Measurements from ENCODE around the gene ARL6IP4.

ARL6IP4 gene

GRCh38 chr12:122978507-122978955 lies 1.9 kb upstream of the ARL6IP4 start:
- DNase-seq (ENCODE audit: low read depth, low spot score): no peak

- DNase-seq (ENCODE audit: low read depth, low spot score): no peak
These were observed 1.2 kb upstream of the ARL6IP4 start for GRCh38 chr12:122979001-122979907.

- no peak for DNase-seq (ENCODE audit: low read depth, low spot score)
These were observed 636 bp upstream of the ARL6IP4 start for GRCh38 chr12:122979908-122980182.

GRCh38 chr12:122981036-122981471 lies 573 bp downstream of the ARL6IP4 start:
- peak; percentile 48 for DNase-seq (ENCODE audit: low read depth, low spot score)

- no peak for DNase-seq (ENCODE audit: low read depth, low spot score)
These were observed 1.4 kb downstream of the ARL6IP4 start for GRCh38 chr12:122981587-122982476.

DNA sequence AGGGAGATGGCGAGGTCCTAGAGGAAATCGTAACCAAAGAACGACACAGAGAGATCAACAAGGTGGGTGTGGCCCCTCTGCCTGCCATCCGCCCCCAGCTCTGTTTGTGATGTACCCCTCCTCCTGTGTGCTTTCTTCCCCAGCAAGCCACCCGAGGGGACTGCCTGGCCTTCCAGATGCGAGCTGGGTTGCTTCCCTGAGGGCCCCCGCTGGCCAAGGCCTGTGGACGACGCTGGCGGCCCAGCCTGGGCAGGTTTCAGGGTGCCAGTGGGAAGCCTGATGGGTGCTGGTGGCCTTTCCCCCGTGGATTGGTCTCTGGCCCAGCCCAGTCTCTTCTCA lies 2.0 kb downstream of the ARL6IP4 start:
- no peak for DNase-seq (ENCODE audit: low read depth, low spot score)

DNA sequence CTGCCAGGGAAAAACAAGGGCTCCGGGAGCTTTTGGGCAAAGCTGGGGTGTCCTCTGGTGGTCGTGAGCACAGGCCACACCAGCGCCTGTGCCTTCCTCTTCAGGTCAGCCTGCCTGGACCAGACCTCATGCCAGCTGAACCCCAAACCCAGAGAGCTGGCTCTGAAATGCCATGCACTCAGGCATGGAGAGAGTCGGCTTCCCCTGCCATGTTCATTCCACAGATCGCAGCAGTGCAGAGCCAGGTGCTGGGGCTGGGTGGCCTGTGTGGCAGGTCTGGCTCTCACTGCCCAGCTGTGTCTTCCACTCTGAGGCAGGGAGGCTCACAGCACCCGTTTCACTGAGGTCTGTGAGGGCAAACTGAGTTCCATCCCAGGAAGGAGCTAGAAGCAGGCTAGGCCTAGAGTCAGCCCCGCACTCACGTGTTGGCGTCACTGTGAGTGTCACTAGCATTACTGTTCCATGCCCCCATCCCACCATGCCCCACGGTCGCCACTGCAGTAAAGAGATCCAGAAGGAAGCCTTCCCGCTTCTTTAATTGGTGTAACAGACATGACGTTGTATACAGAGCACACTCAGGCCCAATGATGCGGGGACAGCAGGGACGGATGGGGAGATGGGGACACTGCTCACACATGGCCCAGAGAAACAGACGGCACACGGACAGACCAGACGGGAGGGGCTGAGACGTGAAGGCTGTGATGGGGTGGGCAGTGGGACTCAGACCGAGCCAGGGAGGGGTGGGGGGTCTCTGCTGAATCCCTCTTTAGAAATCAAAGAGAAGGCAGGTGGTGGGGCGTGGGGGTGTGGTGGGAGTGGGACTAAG lies 2.7 kb downstream of the ARL6IP4 start:
- DNase-seq (ENCODE audit: low read depth, low spot score): no peak

GRCh38 chr12:122983789-122984515 lies 3.5 kb downstream of the ARL6IP4 start:
- no peak for DNase-seq (ENCODE audit: low read depth, low spot score)

DNA sequence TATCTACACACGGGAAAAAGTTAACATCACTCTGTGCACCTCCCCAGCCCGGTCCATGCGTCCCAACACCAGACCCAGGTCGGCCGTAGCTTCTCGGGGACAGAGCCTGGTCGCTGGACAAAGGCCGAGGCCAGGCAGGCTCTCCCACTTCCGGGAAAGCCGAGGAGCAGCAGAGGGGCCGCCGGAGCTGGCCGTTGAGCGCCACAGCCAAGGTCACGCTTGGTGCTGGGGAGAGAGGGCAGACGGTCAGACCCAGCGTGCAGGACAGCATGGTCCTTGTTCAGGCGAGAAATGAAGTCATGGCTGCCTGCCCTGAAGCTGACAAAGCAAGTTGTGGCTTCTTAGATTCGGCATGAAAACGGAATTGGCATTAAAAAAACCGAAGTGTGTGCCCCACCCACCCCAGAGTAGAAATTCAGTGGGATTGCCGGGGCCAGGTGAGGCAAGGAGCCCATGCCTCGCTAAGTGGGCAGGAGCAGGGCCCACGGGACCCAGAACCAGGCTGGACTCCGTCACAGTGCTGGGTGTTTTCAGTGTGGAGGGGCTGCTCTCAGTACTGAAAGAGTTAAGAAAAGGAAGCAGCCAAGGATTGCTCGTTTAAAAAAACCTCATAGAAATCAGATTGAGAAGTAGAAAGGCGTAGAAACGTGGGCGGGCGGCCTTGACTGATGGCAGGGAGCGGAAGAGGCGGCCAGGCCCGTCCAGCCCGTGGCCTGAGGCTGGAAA lies 4.3 kb downstream of the ARL6IP4 start:
- no peak for DNase-seq (ENCODE audit: low read depth, low spot score)

DNA sequence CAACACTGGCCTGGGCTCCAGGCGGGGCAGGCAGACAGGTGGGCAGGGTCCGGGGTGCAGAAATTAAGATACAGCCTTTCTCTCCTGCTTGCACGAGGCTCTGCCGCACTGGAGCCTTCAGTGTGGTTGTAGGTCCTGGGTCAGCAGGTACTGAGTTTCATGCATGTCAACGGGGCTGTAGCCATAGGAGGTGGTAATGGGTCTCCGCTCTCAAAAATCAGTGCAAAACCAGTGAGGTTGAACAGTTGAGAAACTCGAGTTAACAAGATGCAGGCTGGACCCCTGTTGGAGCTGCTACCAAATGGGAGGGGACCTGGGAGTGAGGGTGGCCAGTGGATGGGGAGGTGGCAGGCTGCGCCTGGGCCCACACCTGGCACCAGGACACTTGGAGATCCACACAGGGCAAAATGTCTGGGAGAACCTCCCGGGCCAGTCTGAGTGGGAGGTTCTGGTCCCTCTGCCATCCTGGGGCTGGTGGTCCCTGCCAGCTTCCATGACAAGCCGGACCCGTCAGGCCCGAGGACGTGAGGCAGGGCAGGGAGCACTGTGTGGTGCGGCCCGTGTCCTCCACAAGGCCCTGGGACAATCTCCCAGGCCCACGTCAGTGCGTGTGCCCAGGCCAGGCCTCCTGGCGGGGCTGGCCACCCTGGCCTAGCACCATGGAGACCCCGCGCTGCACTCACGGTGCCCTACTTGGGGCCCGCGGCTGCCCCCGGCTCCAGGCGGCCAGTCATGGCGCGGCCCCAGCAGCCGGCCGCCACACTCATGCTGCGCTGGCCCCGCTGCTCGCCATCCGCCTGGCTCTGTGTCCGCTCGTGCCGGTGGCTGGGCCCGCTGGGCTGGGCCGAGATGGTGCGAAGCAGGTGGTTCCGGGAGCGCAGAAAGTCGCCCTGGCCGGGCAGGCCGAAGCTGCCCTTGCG lies 5.1 kb downstream of the ARL6IP4 start:
- DNase-seq (ENCODE audit: low read depth, low spot score): no peak

- no peak for DNase-seq (ENCODE audit: low read depth, low spot score)
These were observed 5.9 kb downstream of the ARL6IP4 start for GRCh38 chr12:122986258-122986871.

GRCh38 chr12:122987086-122987951 lies 6.8 kb downstream of the ARL6IP4 start:
- DNase-seq (ENCODE audit: low read depth, low spot score): no peak

DNA sequence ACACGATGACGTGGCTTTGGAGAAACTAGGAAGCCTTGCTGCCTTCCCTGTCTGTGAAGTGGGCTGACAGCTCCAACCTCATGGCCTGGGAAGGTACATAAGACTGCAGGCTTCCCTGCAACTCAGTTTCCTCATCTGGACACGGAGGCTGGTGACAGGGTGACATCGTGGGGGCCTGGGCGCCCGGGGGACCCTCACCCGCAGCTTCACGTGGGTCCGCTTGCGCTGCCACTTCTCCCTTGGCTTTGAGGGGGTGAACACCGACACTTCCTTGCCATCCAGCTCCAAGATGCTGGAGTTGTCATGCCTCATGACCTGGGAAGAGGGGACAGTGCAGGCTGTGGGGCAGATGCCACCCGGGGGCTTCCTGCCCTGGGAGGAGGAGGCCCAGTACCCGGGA lies 7.6 kb downstream of the ARL6IP4 start:
- no peak for DNase-seq (ENCODE audit: low read depth, low spot score)

DNA sequence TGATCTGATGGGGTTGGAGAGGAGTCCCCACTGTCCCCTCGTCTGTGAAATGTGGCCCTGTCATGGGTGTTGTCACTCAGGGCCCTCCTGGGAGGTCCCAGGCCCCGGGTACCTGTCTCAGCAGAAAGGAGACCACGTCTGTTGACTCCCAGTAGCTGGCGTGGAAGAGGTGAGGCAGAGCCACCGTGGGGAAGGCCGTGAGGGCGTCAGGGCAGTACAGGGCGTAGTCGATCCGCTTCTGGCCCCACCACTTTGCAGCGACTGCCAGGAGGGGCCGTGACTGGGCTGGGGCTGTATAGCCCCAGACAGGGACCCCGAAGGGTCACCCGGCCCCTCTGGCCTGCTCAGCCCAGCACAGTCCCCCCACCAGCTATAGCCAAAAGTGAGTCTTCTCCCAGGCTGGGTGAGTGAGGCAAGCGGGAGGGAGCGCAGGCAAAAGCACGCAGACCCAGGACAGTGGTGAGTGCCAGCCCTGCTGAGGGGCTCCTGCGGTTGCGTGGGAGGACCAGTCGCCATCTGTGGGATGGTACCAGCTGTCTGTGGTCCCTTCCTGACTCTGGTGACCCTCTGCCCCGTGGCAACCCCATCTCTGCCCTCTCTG lies 8.2 kb downstream of the ARL6IP4 start:
- DNase-seq (ENCODE audit: low read depth, low spot score): no peak

DNA sequence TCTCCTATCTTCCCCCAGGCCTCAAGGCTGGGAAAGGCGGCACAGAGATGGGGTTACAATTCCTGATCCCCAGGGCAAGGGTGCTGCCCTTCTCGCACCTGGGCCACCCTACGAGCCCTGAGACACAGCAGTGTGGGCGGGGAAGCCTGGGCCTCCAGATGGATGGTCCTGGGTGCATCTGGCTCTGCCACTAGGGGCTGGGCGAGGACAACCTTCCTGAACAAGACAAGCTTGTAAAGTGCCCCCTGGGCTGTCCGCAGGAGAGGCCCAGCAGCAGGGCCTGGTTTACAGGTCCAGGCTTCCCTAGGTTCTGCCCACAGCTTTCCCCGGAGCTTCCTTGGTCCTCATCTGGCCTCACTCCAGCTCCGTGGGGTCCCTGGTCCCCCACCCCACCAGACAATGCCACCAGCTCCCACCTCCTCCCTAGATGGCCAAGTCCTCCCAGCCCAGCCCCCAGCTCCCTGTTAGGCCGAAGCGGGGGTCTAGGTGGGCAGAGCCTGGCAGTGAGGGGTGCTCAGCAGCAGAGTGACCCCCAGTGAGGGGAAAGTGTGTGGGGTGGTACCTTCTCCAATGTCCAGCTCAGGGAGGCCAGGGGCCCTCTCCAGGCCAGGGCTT lies 8.9 kb downstream of the ARL6IP4 start:
- no peak for DNase-seq (ENCODE audit: low read depth, low spot score)

- DNase-seq (ENCODE audit: low read depth, low spot score): no peak
These were observed 9.5 kb downstream of the ARL6IP4 start for GRCh38 chr12:122989874-122990419.

DNA sequence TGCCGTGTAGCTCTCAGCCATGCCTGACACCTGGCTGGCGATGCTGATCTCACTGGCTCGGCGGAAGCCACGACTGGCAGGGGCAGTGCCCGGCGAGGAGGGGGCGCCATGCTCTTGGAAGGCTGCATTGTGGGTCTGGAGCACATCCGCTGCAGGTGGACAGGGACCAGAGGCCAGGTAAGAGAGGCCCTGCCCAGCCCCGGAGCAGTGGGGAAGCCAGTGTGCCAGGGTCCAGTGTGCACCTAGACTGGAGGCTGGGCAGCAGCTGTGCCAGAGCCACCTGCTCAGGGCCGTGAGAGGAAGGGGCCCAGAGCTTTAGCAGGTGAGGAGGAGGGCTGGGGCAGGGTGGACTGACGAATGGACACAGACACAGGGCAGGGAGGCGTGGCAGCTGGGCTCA lies 10.1 kb downstream of the ARL6IP4 start:
- DNase-seq (ENCODE audit: low read depth, low spot score): no peak

Measured in ELF-1 (cell line).